ENCODE results near the gene ACAT2.
A peak's percentile ranks its signal among the peaks of the same experiment; 100 is the strongest.
"Not testable (repeated sequence)": the region's sequence is repeated elsewhere in the genome, so short reads cannot be mapped to it uniquely, and the experiment has no call there.

ACAT2 gene

GRCh38 chr6:159761873-159762680 is at the start of gene ACAT2:
Gene ACAT2 (plus strand): TSS chr6:159762045. CDS start chr6:159762088, 43 bp downstream.
- DNase-seq (ENCODE audit: low read depth): peak; percentile 85

- not testable (repeated sequence) for DNase-seq (ENCODE audit: low read depth)
These were observed 49.5 kb upstream of the ACAT2 start for GRCh38 chr6:159712389-159712788.

- DNase-seq (ENCODE audit: low read depth): no peak
These were observed 47.9 kb upstream of the ACAT2 start for GRCh38 chr6:159713984-159714383.

- DNase-seq (ENCODE audit: low read depth): no peak
These were observed 47.4 kb upstream of the ACAT2 start for GRCh38 chr6:159714404-159714803.

GRCh38 chr6:159715166-159715565 is 46.7 kb upstream of the ACAT2 start:
- no peak for DNase-seq (ENCODE audit: low read depth)

GRCh38 chr6:159715605-159716004 is 46.2 kb upstream of the ACAT2 start:
- DNase-seq (ENCODE audit: low read depth): no peak

- no peak for DNase-seq (ENCODE audit: low read depth)
These were observed 45.4 kb upstream of the ACAT2 start for GRCh38 chr6:159716247-159717096.

GRCh38 chr6:159718634-159719033 is 43.2 kb upstream of the ACAT2 start:
- DNase-seq (ENCODE audit: low read depth): no peak

GRCh38 chr6:159719287-159719686 is 42.6 kb upstream of the ACAT2 start:
- no peak for DNase-seq (ENCODE audit: low read depth)

- DNase-seq (ENCODE audit: low read depth): no peak
These were observed 41.1 kb upstream of the ACAT2 start for GRCh38 chr6:159720708-159721107.

- DNase-seq (ENCODE audit: low read depth): not testable (repeated sequence)
These were observed 39.9 kb upstream of the ACAT2 start for GRCh38 chr6:159721981-159722380.

- no peak for DNase-seq (ENCODE audit: low read depth)
These were observed 39.2 kb upstream of the ACAT2 start for GRCh38 chr6:159722655-159723054.

- DNase-seq (ENCODE audit: low read depth): no peak
These were observed 38.6 kb upstream of the ACAT2 start for GRCh38 chr6:159723259-159723658.

- no peak for DNase-seq (ENCODE audit: low read depth)
These were observed 37.1 kb upstream of the ACAT2 start for GRCh38 chr6:159724778-159725177.

- DNase-seq (ENCODE audit: low read depth): not testable (repeated sequence)
These were observed 36.6 kb upstream of the ACAT2 start for GRCh38 chr6:159725208-159725607.

- no peak for DNase-seq (ENCODE audit: low read depth)
These were observed 35.5 kb upstream of the ACAT2 start for GRCh38 chr6:159726255-159726917.

GRCh38 chr6:159726918-159727716 is 34.7 kb upstream of the ACAT2 start, which contains the start of gene WTAP:
Gene WTAP (plus strand): TSS chr6:159727506. CDS start chr6:159736266, 8,760 bp downstream.
- peak; percentile 96 for DNase-seq (ENCODE audit: low read depth)

GRCh38 chr6:159727717-159728445 is 34.0 kb upstream of the ACAT2 start:
- no peak for DNase-seq (ENCODE audit: low read depth)

GRCh38 chr6:159728531-159728964 is 33.3 kb upstream of the ACAT2 start:
- DNase-seq (ENCODE audit: low read depth): no peak

GRCh38 chr6:159729598-159730331 is 32.1 kb upstream of the ACAT2 start:
- DNase-seq (ENCODE audit: low read depth): no peak

Measured in activated T-helper 1 cell treated with Interleukin-2 at 50 U/mL for 16 hours (primary cell).